ENCODE data around the gene LRP5.
"Not testable (repeated sequence)": the region's sequence is repeated elsewhere in the genome, so short reads cannot be mapped to it uniquely, and the experiment has no call there.

LRP5 gene

DNA sequence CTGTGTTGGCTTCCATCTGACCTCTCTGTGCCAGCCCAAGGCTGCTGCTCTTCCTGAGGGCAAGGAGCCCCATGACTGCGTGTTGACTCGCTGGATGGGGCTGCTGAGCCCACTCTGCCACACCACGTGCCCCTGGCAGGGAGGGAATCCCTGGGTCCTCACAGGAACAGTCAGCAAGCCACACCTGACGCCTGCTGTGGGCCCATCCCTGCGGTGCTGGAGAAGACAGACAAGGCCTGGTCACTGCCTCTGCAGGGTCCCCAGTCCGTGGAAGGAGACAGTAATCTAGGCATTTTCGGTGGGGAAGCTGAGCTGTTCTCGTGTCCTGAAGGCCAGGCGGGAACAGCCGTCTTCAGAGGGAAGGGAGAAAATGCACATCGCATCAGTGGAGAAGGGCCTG is 137.6 kb downstream of the LRP5 start:
- FAIRE-seq (no peak), DNase-seq (ENCODE audit: insufficient read length, low spot score) (no peak)
- TF ChIP-seq, protein P1, sequence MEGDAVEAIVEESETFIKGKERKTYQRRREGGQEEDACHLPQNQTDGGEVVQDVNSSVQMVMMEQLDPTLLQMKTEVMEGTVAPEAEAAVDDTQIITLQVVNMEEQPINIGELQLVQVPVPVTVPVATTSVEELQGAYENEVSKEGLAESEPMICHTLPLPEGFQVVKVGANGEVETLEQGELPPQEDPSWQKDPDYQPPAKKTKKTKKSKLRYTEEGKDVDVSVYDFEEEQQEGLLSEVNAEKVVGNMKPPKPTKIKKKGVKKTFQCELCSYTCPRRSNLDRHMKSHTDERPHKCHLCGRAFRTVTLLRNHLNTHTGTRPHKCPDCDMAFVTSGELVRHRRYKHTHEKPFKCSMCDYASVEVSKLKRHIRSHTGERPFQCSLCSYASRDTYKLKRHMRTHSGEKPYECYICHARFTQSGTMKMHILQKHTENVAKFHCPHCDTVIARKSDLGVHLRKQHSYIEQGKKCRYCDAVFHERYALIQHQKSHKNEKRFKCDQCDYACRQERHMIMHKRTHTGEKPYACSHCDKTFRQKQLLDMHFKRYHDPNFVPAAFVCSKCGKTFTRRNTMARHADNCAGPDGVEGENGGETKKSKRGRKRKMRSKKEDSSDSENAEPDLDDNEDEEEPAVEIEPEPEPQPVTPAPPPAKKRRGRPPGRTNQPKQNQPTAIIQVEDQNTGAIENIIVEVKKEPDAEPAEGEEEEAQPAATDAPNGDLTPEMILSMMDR (IDR thresholded peaks at IDR 0.05; ENCODE audit: insufficient read depth, missing control alignments) = no peak

DNA sequence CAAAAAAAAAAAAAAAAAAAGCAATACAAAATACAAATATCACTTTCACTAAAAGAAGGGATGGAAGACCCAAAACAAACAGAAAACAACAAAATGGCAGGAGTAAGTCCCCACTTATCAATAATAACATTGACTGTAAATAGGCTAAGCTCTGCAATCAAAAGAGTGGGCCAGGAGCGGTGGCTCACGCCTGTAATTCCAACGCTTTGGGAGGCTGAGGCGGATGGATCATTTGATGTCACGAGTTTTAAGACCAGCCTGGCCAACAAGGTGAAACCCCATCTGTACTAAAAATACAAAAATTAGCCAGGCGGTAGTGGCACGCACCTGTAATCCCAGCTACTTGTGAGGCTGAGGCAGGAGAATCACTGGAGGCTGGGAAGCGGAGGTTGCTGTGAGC is 138.3 kb downstream of the LRP5 start:
- TF ChIP-seq, protein P1 (IDR thresholded peaks at IDR 0.05; ENCODE audit: insufficient read depth, missing control alignments) = no peak
- no peak for FAIRE-seq

DNA sequence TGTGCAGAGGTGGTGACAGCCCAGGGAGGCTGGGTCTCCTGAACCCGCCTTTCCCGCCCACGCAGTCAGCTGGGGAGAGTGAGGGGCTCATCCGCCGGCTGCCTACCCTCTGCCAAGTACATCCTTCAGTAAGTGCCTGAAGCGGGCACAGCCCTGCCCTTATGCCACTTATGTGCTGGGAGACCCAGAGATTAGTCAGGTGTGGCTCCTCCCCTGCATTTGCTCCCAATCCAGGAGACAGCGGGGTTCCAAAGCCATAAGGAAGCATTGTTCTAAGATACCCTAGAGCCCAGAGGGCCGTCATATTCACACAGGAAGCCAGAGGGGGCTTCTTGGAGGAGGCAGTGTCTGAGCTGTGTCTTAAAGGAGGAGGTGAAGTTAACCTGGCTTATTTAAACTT is 142.4 kb downstream of the LRP5 start:
- TF ChIP-seq, protein P1 (IDR thresholded peaks at IDR 0.05; ENCODE audit: insufficient read depth, missing control alignments) = no peak
- no peak for DNase-seq (ENCODE audit: insufficient read length, low spot score)
- FAIRE-seq = no peak

More for the DNA sequence above, 138.3 kb downstream of the LRP5 start:
- no peak for DNase-seq (ENCODE audit: insufficient read length, low spot score)

DNA sequence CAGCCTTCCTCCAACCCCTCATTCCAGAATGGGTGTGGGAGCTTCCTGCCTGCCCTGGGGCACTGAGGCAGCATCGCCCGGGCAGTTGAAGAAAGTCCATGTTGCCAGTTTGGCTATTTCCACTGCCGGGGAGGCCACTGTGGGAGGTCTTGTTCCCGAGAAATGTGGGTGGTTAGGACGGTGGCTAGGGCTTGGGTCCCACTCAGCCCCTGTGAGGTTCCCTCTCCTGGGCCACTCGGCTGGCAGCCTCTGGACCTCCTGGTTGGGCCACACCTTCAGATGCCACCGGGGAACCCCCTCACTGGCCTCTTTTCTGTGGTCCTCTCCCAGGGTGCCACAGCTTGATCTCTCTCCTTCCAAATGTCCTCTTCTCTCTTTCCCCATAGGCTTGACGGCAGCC is 143.1 kb downstream of the LRP5 start:
- TF ChIP-seq, protein P1 (IDR thresholded peaks at IDR 0.05; ENCODE audit: insufficient read depth, missing control alignments) = no peak
- FAIRE-seq (no peak), DNase-seq (ENCODE audit: insufficient read length, low spot score) (no peak)

DNA sequence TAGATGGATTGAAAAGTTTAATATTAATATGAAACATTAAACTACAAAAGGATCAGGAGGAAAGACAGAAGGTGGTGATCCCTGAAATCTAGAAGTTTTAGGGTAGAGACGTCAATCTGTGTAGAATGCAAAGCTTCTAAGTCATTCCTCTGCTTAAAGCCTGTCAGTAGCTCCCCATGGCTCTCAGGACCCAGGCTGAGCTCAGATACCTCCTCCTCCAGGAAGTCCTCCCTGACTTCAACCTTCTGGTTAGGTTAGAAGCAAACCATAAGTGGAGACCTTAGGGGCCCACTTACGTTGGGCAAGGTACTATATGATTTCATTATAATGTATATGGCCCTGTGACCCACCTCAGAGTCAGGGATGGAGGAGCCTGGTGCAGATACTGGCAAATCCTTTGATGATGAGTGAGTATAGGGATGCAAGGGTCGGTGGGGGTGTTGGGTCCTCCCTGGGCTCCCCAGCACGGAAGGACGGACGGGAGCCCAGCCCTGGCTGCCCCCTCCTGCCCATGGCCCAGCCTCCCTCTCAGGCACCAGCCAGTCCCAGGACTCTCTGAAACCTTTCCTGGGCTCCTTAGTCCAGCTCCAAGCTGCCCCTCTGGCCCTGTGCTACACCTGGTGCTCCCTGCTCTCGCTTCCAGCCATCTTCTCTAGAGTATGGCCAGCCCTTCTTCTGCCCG is 145.0 kb downstream of the LRP5 start:
- TF ChIP-seq, protein P1 (IDR thresholded peaks at IDR 0.05; ENCODE audit: insufficient read depth, missing control alignments) = no peak
- FAIRE-seq (no peak), DNase-seq (ENCODE audit: insufficient read length, low spot score) (no peak)

DNA sequence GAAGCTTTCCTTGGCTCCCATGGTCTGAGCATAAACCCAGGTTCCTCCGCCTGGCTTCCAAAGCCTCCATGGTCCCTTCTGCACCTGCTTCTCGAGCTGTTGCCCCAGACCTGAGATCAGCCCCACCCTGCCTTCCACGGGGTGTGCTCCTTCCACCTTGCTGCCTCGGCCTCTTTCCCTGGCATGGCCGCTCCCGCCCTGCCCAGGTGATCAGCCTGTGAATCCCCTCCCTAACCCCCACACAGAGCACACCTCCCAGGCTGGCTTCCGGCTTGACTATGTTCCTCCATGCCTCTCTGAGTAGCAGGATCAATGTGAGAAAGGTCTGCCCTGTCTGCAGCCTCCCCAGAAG is 145.5 kb downstream of the LRP5 start:
- TF ChIP-seq, protein P1 (IDR thresholded peaks at IDR 0.05; ENCODE audit: insufficient read depth, missing control alignments) = no peak
- DNase-seq (ENCODE audit: insufficient read length, low spot score) = no peak
- FAIRE-seq = no peak

DNA sequence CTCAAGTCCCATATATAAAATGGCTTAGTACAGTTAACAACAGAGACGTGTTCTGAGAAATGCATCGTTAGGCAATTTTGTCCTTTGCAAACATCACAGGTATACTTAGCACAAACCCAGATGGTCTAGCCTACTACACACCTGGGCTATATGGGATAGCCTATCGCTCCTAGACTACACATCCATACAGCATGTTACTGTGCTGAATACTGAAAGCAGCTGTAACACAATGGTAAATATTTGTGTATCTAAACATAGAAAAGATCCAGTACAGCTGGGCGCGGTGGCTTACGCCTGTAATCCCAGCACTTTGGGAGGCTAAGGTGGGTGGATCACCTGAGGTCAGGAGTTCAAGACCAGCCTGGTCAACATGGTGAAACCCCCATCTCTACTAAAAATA is 145.9 kb downstream of the LRP5 start:
- DNase-seq (ENCODE audit: insufficient read length, low spot score); FAIRE-seq: not testable (repeated sequence)

All from D721Med (cell line).